Left renal pelvis (tissue), 4 donors: ENCODE results near the gene MYCBP2. TPM values are rescaled to one million over a fixed set of nuclear protein-coding genes. Genes with fewer than 3 reads are reported as not detected.
"Not testable (repeated sequence)": the region's sequence is repeated elsewhere in the genome, so short reads cannot be mapped to it uniquely, and the experiment has no call there.

ENCODE experiments used
- DNase-seq, 4 donors: peaks; one replicate each; pipeline ENCODE4 v3.0.0-alpha.2; 2013; ENCODE audit warnings: low read depth in 4 of 4, low spot score in 3 of 4
- polyA plus RNA-seq, 4 donors: library from polyadenylated mRNA; unstranded; fragments of 120-200 nt; gene quantifications; one replicate each; pipeline ENCODE4 v1.2.1, GENCODE V29; 2013; ENCODE audit not compliant: insufficient read length in 4 of 4

Gene MYCBP2
- polyA plus RNA-seq, 4 donors = 46.2 to 70.1 (median 60.5) TPM

GRCh38 chr13:77300176-77301037, 26.5 kb downstream of the MYCBP2 start:
- no peak for DNase-seq

- DNase-seq = no peak
These were observed 27.3 kb downstream of the MYCBP2 start for GRCh38 chr13:77299587-77299986.

GRCh38 chr13:77298426-77298825, 28.5 kb downstream of the MYCBP2 start:
- DNase-seq = no peak

- DNase-seq = no peak
These were observed 35.1 kb downstream of the MYCBP2 start for GRCh38 chr13:77291774-77292173.

- DNase-seq = no peak
These were observed 36.6 kb downstream of the MYCBP2 start for GRCh38 chr13:77290342-77290741.

GRCh38 chr13:77289851-77290250, 37.0 kb downstream of the MYCBP2 start:
- no peak for DNase-seq

- not testable (repeated sequence) for DNase-seq
These were observed 41.3 kb downstream of the MYCBP2 start for GRCh38 chr13:77285632-77286031.

- DNase-seq = no peak
These were observed 41.8 kb downstream of the MYCBP2 start for GRCh38 chr13:77285098-77285497.

GRCh38 chr13:77274126-77274525, 52.8 kb downstream of the MYCBP2 start:
- no peak for DNase-seq

- no peak for DNase-seq
These were observed 57.8 kb downstream of the MYCBP2 start for GRCh38 chr13:77269141-77269540.

- DNase-seq = no peak
These were observed 59.5 kb downstream of the MYCBP2 start for GRCh38 chr13:77267362-77267761.

- no peak for DNase-seq
These were observed 61.6 kb downstream of the MYCBP2 start for GRCh38 chr13:77265336-77265735.

GRCh38 chr13:77262198-77262597, 64.7 kb downstream of the MYCBP2 start:
- DNase-seq = no peak

- DNase-seq = no peak
These were observed 75.9 kb downstream of the MYCBP2 start for GRCh38 chr13:77250975-77251374.

- not testable (repeated sequence) for DNase-seq
These were observed 81.7 kb downstream of the MYCBP2 start for GRCh38 chr13:77245224-77245623.

GRCh38 chr13:77239312-77239711, 87.6 kb downstream of the MYCBP2 start:
- no peak for DNase-seq

GRCh38 chr13:77235456-77236022, 91.4 kb downstream of the MYCBP2 start:
- DNase-seq = no peak

- DNase-seq = no peak
These were observed 93.7 kb downstream of the MYCBP2 start for GRCh38 chr13:77233159-77233558.

- no peak for DNase-seq
These were observed 96.3 kb downstream of the MYCBP2 start for GRCh38 chr13:77230560-77230959.

GRCh38 chr13:77225946-77226345, 100.9 kb downstream of the MYCBP2 start:
- DNase-seq = no peak

- no peak for DNase-seq
These were observed 104.0 kb downstream of the MYCBP2 start for GRCh38 chr13:77222909-77223308.

- no peak for DNase-seq
These were observed 104.7 kb downstream of the MYCBP2 start for GRCh38 chr13:77222000-77222690.
